NCI-H2227 (cell line): ENCODE data around the gene CASTOR1.
"Not testable (repeated sequence)": the region's sequence is repeated elsewhere in the genome, so short reads cannot be mapped to it uniquely, and the experiment has no call there.

Experiments used
- DNase-seq: peaks from one replicate; lab custom pipeline; 2025; ENCODE audit not compliant: unreplicated experiment; lab: John Stamatoyannopoulos, UW

The CASTOR1 gene

DNA sequence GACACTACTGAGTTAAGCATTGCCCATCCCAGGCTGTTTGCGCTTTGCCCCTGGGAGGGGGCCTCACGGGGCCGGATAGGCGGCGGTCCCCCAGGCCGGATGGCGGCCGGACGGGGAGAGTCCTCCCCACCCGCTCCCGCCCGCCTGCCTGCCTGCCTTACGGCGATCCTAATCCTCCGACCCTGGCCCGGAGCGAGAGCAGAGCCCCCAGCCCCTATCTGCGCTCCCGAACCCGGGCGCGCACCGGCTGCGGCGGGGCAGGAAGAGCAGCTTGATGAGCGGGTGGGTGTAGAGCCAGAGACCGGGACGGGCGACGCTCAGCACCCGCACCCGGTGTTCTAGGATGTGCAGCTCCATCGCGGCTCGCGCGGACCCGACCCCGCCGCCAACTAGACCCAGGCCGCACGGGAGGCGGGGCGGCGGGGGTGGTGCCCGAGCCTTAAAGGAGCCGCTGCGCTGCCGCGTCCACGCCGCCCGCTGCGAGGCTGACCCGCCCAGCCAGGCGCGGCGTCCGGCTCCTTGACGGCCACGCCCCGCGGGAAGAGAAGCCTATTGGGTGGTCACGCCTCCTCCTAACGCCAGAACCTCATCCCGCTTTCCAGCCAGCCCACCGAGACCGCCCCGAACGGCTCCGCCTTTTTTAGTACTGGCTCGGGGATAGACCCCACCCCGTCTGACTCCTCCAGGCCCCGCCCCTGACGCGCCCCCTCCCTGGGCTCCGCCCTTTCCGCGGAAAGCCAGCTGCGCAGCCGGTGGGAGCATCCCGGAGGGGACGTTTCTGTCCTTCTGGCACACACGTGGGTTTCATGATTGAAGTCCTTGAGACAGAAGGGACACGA lies at the start of gene CASTOR1:
CASTOR1 (minus strand) TSS at position 365 of the 839 bp plus-strand sequence; CDS start at position 357, 8 bp downstream.
- peak; percentile 97 for DNase-seq

GRCh38 chr22:30338802-30339201 lies 49.5 kb upstream of the CASTOR1 start:
- DNase-seq: no peak

- not testable (repeated sequence) for DNase-seq
Measured at GRCh38 chr22:30338341-30338740, 49.0 kb upstream of the CASTOR1 start.

DNA sequence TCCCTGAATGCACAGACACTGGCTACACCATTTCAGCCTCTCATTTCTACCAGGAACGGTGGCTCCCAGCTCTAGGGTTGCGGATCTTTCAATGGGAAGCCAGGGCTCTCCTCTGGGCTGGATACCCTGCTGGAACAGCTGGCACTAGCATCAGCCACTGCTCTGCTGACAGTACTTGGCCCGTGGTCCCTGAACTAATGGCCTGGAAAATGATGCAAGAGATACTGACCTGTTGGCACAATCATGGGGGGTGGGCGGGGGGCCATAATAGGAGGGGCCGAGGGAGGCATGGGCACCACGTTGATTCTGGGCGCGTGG lies 48.1 kb upstream of the CASTOR1 start:
- DNase-seq: no peak

- DNase-seq: no peak
Measured at GRCh38 chr22:30336752-30337460, 47.6 kb upstream of the CASTOR1 start.

GRCh38 chr22:30335236-30335635 lies 45.9 kb upstream of the CASTOR1 start:
- DNase-seq: no peak

DNA sequence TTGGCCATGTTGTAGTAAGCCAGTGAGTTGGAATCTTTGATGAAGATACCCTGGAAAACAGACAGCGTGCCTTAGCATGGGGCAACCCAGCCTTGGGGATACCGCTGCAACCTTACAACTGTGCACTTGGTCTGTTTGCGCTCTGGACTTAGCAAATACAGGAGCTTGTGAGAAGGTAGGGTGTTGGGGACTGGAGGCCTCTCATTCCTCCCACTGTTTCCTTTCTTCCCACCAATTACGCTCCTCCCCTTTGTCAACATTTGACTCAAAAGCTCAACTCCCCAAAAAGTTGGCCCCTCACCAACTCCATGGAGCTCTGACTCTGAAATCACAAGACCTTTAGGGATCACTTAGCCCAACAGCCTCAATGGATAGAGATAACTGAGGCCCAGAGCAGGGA lies 45.3 kb upstream of the CASTOR1 start:
- no peak for DNase-seq

DNA sequence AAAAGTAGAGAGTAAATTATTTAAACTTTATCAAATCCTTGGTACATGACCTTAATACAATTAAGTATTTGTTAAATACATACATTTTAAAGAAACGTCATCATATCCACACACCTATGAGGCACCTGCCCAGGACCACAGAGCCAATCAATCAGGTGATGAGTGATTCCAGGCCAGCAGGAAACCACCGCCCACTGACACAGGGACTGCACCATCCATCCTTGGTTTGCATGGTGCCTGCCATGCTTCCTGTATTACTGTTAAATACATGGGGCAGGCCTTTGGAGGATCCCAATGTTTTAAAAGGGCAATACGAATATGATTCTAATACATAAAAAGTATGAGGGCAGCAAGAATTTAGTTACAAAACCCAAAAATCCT lies 44.4 kb upstream of the CASTOR1 start:
- DNase-seq: no peak

DNA sequence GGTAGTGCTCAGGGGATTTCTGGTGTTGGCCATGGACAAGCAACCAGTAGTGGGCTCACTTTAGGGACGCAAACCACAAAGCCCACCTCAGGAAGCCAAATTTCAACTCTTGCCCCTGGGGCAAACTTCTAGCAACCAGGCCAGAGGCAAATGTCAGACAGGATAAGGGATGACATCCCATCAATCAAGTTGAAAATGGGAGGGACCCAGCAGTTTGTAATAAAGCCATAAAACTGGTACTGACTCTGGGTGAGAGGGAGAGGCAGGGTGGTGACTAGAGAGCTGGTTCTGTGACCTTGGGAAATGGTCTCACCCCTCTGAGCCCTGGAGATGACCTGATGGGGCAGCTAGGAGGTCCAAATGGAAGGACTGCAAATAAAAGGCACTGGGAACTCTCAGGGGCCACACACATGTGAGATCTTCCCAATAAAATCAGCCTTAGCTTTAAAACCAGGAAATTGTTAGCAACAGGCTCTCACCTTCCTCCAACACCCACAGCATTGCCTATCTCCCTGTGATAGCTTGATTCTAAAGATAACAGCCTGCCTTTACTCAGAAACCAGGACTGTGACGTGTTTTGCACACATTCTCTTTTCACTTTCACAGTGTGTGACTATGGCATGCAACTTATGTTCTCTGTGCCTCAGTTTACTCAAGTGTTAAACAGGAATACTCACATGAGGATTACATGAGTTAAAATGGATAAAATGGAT lies 43.8 kb upstream of the CASTOR1 start:
- no peak for DNase-seq

- no peak for DNase-seq
Measured at GRCh38 chr22:30332551-30332950, 43.2 kb upstream of the CASTOR1 start.

GRCh38 chr22:30328466-30329049 lies 39.3 kb upstream of the CASTOR1 start:
- no peak for DNase-seq

DNA sequence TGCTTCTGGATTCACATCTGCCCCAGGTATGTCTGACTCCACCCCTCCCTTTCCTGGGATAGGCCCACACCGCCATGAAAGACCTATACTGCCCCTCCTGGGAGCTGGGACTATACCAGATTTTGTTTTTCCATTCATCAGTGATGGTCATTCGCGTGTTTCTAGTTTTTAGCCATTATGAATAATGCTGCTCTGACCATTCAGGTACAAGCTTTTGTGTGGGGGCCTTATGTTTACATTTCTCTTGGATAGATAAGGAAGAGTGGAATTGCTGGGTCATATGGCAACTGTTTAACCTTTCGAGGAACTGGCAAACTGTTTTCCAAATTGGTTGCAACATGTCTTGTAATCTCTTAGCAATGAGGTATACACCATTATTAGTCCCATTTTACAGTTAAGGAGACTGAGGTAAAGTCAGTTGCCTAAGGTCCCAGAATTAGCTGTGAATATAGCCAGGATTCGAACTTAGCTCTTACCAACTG lies 38.6 kb upstream of the CASTOR1 start:
- no peak for DNase-seq

- DNase-seq: peak; percentile 92
Measured at GRCh38 chr22:30326706-30327362, 37.5 kb upstream of the CASTOR1 start, which contains the start of gene TBC1D10A. TSS of gene TBC1D10A (minus strand) at chr22:30326941. CDS start at chr22:30326881, 60 bp downstream.

GRCh38 chr22:30326255-30326705 lies 37.0 kb upstream of the CASTOR1 start:
- no peak for DNase-seq

GRCh38 chr22:30325724-30326254 lies 36.5 kb upstream of the CASTOR1 start:
- no peak for DNase-seq

DNA sequence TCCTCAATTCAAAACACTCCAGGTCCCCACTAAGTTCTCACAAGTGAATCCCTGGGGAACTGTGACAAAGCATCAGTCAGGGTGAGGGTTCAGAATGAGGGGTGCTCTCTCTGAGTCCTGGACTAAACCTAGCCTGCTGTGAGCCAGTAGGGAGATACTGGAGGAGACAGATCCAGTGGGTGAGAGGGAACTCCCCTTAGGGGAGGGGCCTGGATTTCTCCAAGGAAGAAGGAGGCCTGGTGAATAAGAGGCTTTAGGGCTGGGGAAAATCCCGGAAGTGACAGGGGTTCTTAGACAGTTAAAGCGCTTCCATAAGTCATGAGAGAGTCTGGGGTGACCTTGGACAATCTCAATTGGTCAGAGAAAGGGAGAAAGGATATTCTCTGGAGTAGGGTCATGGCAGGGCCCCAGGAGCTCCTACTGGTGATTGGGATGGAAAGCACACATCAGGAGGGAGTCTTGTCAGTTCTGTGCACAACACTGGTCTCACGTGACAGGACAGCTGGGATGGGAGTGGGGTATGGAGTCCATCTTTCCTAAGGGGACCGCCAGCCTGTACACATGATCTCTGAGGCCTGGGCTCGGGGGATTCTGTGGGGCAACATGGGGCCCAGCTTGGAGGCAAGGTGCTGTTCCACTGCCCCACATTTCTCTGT lies 35.9 kb upstream of the CASTOR1 start:
- DNase-seq: peak; percentile 7

DNA sequence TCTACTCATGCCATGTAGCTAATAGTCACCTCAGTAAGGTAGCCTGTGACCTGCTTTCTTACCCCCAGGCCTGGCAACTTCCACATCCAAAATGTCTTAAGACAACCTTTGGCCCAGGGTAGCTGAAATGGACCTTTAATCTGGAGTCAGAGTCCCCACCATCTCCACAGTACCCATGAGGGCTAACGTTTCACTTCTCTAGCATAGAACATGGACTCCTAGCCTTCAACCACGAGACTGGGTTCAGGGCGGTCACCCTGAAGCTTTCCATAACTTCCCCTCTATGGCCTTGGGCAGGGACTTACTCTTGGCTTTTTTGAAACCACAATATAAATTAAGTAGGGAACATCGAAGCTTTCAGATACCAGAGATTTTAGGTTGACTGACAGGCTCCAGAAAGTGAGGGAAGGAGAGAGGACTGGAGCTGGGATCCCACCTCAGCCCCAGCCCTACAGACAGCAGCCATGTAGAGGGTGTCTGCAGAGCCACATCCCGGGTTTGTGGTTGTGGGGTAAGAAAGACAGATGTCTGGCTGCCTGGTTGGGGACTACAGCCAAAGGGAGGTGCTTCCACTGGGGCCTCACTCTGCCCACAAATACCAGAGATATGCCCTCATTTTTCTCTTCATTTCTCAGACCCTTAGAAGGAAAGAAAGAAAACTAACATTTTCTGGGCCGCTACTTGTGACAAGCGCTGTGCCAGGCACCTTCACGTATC lies 34.9 kb upstream of the CASTOR1 start:
- no peak for DNase-seq

GRCh38 chr22:30323246-30323645 lies 33.9 kb upstream of the CASTOR1 start:
- DNase-seq: no peak

- no peak for DNase-seq
Measured at GRCh38 chr22:30321461-30321860, 32.2 kb upstream of the CASTOR1 start.
